Activated B cell treated with CpG ODN at 0.5 μM for 24 hours (primary cell): ENCODE data around the gene GABARAP. TPM values are rescaled to one million over a fixed set of nuclear protein-coding genes. Genes with fewer than 3 reads are reported as not detected.
A peak's percentile ranks its signal among the peaks of the same experiment; 100 is the strongest.

ENCODE experiments used
- ATAC-seq: fragments of 200-7000 bp; cut with Tn5 transposase; one replicate; pipeline ENCODE4 v1.10.0; 2021; ENCODE audit warnings: low read depth, mild to moderate bottlenecking, moderate library complexity
- CTCF ChIA-PET: fragments of 350-600 bp; sonication (Branson Sonifier 250); formaldehyde crosslinking; loops from one replicate; lab custom pipeline; 2021; ENCODE audit warnings: antibody characterized with exemption; lab: Charles Lee
- POLR2A ChIA-PET: fragments of 350-600 bp; sonication (Branson Sonifier 250); formaldehyde crosslinking; loops from one replicate; lab custom pipeline; 2021; ENCODE audit warnings: antibody characterized with exemption; lab: Charles Lee
- DNase-seq: peaks from one replicate; pipeline ENCODE4 v3.0.0; 2022
- H3K27ac Mint-ChIP-seq: one replicate; pipeline ENCODE4 v1.8.0; 2020; ENCODE audit warnings: mixed read lengths
- H3K27me3 Mint-ChIP-seq: one replicate; pipeline ENCODE4 v1.8.0; 2021; ENCODE audit warnings: mixed read lengths
- H3K36me3 Mint-ChIP-seq: one replicate; pipeline ENCODE4 v1.8.0; 2021; ENCODE audit warnings: low read depth, mixed read lengths
- H3K4me1 Mint-ChIP-seq: one replicate; pipeline ENCODE4 v1.8.0; 2021; ENCODE audit warnings: mixed read lengths
- H3K4me3 Mint-ChIP-seq: one replicate; pipeline ENCODE4 v1.8.0; 2020; ENCODE audit warnings: mild to moderate bottlenecking, mixed read lengths
- H3K9me3 Mint-ChIP-seq: one replicate; pipeline ENCODE4 v1.8.0; 2020; ENCODE audit warnings: mixed read lengths
- intact Hi-C: fragments of 100-400 bp; cut with micrococcal nuclease; formaldehyde crosslinking; loops from one replicate; pipeline ENCODE4 v1.15.1; 2024
- total RNA-seq: library from RNA; stranded (reverse); gene quantifications from 2 replicates; pipeline ENCODE4 v1.2.3, GENCODE V29; 2022
- TF ChIP-seq, protein P1 (sequence below): fragments of 200-600 bp; IDR thresholded peaks from one replicate; pipeline ENCODE4 v1.8.0; 2022; ENCODE audit warnings: antibody characterized with exemption, mild to moderate bottlenecking

Gene GABARAP
- total RNA-seq, 1 donor from 2014 or later = 291 TPM

DNA sequence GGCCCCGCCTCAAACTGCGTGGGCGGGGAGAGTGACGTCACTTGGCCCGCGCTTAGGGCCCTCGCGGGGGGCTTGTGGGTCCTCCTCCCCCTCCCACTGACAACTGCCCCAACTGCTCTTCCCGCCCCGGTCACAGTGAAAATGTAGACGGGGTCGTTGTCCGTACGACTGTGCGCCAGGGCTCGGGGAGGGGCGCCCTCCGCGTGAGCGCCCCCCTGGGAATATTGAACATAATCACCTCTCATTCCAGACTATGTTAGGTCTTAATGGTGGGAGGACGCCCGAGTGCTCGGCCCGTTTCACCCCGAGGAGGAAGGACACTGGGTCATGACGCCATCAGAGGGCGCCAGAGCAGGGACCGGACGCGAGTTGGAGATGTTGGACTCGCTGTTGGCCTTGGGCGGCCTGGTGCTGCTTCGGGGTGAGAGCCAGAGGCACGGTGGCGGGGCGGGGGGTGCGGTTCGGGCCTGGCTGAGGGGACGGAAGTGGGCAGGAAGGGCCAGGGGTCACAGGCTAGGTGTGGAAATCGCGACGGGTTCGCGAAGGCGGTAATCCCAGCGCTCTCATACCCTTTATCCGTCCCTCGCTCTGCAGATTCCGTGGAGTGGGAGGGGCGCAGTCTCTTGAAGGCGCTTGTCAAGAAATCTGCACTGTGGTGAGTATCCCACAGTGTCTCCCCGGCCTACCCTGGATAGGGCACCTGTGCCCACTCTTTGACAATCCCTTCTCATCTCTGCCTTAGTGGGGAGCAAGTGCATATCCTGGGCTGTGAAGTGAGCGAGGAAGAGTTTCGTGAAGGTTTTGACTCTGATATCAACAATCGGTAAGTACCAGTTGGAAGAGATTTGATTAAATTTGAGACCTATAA is 10.2 kb upstream of the GABARAP start, which contains the start of gene ELP5:
Gene ELP5, plus strand, starts transcription at position 40 of the 868 bp plus-strand sequence. Its CDS starts 336 bp downstream, at position 376.
- Mint-ChIP-seq H3K4me1 (peaks cover 44% of the 10 kb centered on the region), H3K27me3 (no peaks in the 10 kb centered on the region), H3K4me3 (peak within 1 kb of the TSS; percentile 98), H3K9me3 (no peaks in the 10 kb centered on the region), H3K27ac (peak within 1 kb of the TSS; percentile 100), H3K36me3 (peaks cover 59% of the 10 kb centered on the region)
- intact Hi-C loops = loop anchor here (1.0 to 5.0 kb wide), 9 partner anchors 9 to 582 kb away; partner anchors contain the start of genes EIF5A, GABARAP, KDM6B and NEURL4
- POLR2A ChIA-PET = interaction anchor here (0.9 to 5.8 kb wide), 4 partner anchors 14 to 434 kb away, joined by 4 to 134 read pairs (median 6); partner anchors contain the start of genes ACADVL, DLG4, DVL2 and GABARAP
- TF ChIP-seq, protein P1, sequence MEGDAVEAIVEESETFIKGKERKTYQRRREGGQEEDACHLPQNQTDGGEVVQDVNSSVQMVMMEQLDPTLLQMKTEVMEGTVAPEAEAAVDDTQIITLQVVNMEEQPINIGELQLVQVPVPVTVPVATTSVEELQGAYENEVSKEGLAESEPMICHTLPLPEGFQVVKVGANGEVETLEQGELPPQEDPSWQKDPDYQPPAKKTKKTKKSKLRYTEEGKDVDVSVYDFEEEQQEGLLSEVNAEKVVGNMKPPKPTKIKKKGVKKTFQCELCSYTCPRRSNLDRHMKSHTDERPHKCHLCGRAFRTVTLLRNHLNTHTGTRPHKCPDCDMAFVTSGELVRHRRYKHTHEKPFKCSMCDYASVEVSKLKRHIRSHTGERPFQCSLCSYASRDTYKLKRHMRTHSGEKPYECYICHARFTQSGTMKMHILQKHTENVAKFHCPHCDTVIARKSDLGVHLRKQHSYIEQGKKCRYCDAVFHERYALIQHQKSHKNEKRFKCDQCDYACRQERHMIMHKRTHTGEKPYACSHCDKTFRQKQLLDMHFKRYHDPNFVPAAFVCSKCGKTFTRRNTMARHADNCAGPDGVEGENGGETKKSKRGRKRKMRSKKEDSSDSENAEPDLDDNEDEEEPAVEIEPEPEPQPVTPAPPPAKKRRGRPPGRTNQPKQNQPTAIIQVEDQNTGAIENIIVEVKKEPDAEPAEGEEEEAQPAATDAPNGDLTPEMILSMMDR = no peak
- CTCF ChIA-PET = no interaction called here
- ATAC-seq (peak; percentile 61), DNase-seq (no peak)

DNA sequence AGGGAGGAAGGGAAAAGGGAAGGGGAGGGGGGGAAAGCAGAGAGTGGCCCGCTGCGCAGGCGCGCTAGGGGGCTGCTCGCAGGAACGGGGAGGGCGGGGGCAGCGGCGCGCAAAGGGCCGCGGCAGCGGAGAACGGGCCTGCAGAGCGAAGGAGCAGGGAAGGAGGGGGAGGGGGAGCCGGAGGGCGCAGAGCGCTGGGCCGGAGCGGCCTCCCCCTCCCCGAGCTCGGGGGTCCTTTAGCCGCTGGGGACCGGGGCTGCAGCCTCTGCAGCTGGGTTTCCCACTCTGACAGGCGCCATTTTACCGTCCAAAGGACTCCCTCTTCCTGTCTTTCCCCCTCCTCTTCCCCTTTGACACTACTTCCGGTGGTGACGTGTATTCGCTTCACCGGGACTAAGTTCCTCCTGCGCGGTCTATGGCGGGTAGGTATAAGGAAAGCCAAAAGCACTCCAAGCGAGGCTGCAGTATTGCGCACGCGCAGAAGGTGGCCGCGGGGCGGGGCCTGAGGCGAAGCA is 9.5 kb upstream of the GABARAP start, which contains the start of gene CTDNEP1:
Gene CTDNEP1, minus strand, starts transcription at position 74 of the 515 bp plus-strand sequence. CDS start 438 bp downstream, outside the sequence.
- intact Hi-C loops = loop anchor here (1.0 to 5.0 kb wide), 9 partner anchors 9 to 583 kb away; partner anchors contain the start of genes EIF5A, GABARAP, KDM6B and NEURL4
- CTCF ChIA-PET = interaction anchor here (0.6 kb wide), 1 partner anchor 9 kb away, joined by 3 read pairs; the partner anchor contains the start of gene GABARAP

DNA sequence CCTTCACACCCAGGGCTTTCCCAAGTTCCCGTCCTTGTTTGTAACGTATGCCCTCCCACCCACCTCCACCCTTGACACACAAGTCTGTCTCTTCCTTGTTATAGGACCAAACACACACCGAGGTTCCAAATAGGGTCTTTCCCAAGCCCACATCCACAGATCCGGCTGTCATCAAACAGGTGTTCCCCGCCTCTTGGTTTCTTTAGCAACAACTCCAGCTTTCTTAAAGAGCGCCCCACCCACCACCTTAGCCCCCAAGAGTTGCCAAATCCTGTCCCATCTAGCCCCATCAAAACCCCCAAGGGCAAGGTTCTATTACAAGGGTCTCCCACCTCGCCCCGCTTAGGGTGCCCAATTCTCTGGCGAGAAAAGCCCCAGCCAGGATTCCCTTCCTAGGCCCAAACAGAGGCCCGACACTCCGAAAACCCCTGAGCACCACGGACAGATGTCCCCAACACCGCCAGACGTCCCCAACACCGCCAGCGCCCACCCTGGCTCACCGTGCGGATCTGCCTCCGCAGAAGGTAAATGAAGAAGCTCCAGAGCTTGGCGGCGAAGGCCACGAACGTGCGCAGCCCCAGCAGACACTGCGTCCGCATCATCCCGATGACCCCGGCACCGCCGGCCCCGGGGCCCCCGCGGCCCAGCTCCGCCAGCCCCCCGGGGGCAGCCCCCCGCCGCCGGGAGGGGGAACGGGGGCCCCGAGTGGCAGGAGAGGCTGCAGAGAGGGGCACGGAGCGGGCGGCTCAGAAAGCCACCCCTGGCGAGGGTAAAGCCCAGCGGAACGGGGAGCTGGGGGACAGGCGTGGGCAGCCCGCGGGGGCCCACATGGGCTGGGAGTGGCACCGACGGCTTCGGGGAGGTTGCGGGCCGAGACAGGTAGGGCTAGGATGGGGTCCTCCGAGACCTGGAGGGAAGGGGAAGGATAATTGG is 8.7 kb upstream of the GABARAP start:
- Mint-ChIP-seq H3K4me1 (peaks cover 47% of the 10 kb centered on the region), H3K27me3 (no peaks in the 10 kb centered on the region), H3K4me3 (peak overlapping the region; percentile 98), H3K36me3 (peaks cover 58% of the 10 kb centered on the region), H3K27ac (peak overlapping the region; percentile 100), H3K9me3 (no peaks in the 10 kb centered on the region)
- ATAC-seq (peak; percentile 1), DNase-seq (no peak)
- ChIA-PET POLR2A (interaction anchor here (0.7 to 5.8 kb wide), 12 partner anchors 9 to 435 kb away, joined by 3 to 134 read pairs (median 4); partner anchors contain the start of genes ACADVL, DLG4, DVL2 and GABARAP), CTCF (interaction anchor here (0.6 to 1.0 kb wide), 2 partner anchors 8 to 30 kb away, joined by 3 read pairs; partner anchors contain the start of gene GABARAP)
- intact Hi-C loops = loop anchor here (5.0 kb wide), 1 partner anchor 231 kb away; the partner anchor contains the start of genes POLR2A and SLC35G6
- TF ChIP-seq, protein P1 = no peak

More for the DNA sequence above, 9.5 kb upstream of the GABARAP start, which contains the start of gene CTDNEP1:
- Mint-ChIP-seq H3K4me1 (peaks cover 44% of the 10 kb centered on the region), H3K9me3 (no peaks in the 10 kb centered on the region), H3K27ac (peak within 1 kb of the TSS; percentile 100), H3K27me3 (no peaks in the 10 kb centered on the region), H3K4me3 (peak within 1 kb of the TSS; percentile 98), H3K36me3 (peaks cover 58% of the 10 kb centered on the region)
- TF ChIP-seq, protein P1 = no peak
- DNase-seq = peak; percentile 99
- POLR2A ChIA-PET = interaction anchor here (0.7 to 5.8 kb wide), 10 partner anchors 8 to 435 kb away, joined by 3 to 134 read pairs (median 4); partner anchors contain the start of genes ACADVL, DLG4, DVL2 and GABARAP
- peak; percentile 83 for ATAC-seq

DNA sequence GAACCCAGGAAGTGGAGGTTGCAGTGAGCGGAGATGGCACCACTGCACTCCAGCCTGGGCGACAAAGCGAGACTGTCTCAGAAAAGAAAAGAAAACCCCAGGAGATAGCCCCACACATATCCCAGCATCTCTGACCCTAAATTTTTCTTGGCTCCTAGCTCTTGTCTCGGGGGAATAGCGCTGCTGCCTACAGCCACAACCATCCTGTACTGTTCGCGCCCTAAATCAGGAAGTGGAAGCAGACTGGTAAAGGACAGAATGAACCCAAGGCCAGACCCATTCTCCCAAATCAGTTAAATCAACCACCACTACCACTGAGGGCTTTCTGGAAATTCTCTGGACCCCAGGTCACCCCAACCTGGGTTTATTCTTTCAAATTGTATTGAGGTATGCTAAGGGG is 7.6 kb upstream of the GABARAP start:
- CTCF ChIA-PET = interaction anchor here (1.2 kb wide), 1 partner anchor 29 kb away, joined by 3 read pairs; no protein-coding TSS in a partner anchor
- no peak for ATAC-seq
- POLR2A ChIA-PET = interaction anchor here (0.8 to 5.8 kb wide), 3 partner anchors 11 to 35 kb away, joined by 3 to 134 read pairs (median 4); partner anchors contain the start of genes ACADVL, DLG4, DVL2 and GABARAP
- H3K4me1 Mint-ChIP-seq = peaks cover 47% of the 10 kb centered on the region
- intact Hi-C loops = loop anchor here (5.0 kb wide), 1 partner anchor 232 kb away; the partner anchor contains the start of genes POLR2A and SLC35G6
- DNase-seq = no peak
- peaks cover 56% of the 10 kb centered on the region for H3K36me3 Mint-ChIP-seq
- H3K27me3 Mint-ChIP-seq = no peaks in the 10 kb centered on the region
- peak overlapping the region; percentile 98 for H3K4me3 Mint-ChIP-seq
- TF ChIP-seq, protein P1 = no peak
- peak overlapping the region; percentile 87 for H3K27ac Mint-ChIP-seq
- H3K9me3 Mint-ChIP-seq = no peaks in the 10 kb centered on the region
